HUES48 (cell line): Measurements from ENCODE around the gene SUSD1.
"Not testable (repeated sequence)": the region's sequence is repeated elsewhere in the genome, so short reads cannot be mapped to it uniquely, and the experiment has no call there.

Source experiments
- H3K27ac ChIP-seq: one replicate; pipeline ENCODE4 v1.7.0; 2013; ENCODE audit warnings: low read depth, low read length, inconsistent platforms
- H3K27me3 ChIP-seq: 2 replicates; pipeline ENCODE4 v1.6.1; 2013; ENCODE audit warnings: mild to moderate bottlenecking, low read length; ENCODE audit not compliant: control insufficient read depth, insufficient read depth
- H3K36me3 ChIP-seq: 2 replicates; pipeline ENCODE4 v1.6.1; 2013; ENCODE audit warnings: low read length; ENCODE audit not compliant: control insufficient read depth, insufficient read depth
- H3K4me1 ChIP-seq: 2 replicates; pipeline ENCODE4 v1.6.1; 2013; ENCODE audit warnings: mild to moderate bottlenecking, low read length; ENCODE audit not compliant: control insufficient read depth, insufficient read depth
- H3K4me3 ChIP-seq: 2 replicates; pipeline ENCODE4 v1.5.1; 2013; ENCODE audit warnings: mild to moderate bottlenecking, low read depth, low read length
- H3K9ac ChIP-seq: 2 replicates; pipeline ENCODE4 v1.6.1; 2013; ENCODE audit warnings: mild to moderate bottlenecking, low read depth, low read length, moderate library complexity
- H3K9me3 ChIP-seq: 2 replicates; pipeline ENCODE4 v1.6.1; 2013; ENCODE audit warnings: low read length; ENCODE audit not compliant: control insufficient read depth, insufficient read depth

SUSD1 gene

DNA sequence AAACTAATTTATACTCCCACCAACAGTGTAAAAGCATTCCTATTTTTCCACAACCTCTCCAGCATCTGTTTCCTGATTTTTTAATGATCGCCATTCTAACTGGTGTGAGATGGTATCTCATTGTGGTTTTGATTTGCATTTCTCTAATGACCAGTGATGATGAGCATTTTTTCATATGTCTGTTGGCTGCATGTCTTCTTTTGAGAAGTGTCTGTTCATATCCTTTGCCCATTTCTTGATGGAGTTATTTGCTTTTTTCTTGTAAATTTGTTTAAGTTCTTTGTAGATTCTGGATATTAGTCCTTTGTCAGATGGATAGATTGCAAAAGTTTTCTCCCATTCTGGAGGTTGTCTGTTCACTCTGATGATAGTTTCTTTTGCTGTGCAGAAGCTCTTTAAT, 15.2 kb upstream of the SUSD1 start:
- H3K4me3 ChIP-seq, H3K9me3 ChIP-seq, H3K9ac ChIP-seq, H3K27ac ChIP-seq, H3K27me3 ChIP-seq, H3K36me3 ChIP-seq: not testable (repeated sequence)
- peaks cover 12% of the 10 kb centered on the region for H3K4me1 ChIP-seq

DNA sequence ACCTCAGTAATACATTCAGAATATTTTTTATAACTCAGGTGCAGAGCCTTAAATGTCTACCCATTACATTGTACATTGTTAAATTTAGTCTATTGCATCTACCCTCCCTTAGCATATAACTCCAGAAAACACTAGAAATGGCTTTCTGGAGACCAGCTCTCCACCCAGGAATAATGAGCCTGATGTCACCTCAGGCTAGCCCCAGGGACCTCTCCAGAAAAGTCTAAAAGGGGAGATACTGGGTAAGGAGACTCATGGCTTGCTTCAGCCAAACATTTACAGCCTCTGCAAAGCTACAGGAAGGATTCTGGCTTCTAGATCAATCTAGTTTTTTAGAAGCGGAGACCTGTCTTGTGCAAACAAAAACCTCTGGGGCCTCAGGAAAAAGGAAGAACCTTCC, 13.8 kb upstream of the SUSD1 start:
- no peak overlapping the region for H3K4me3 ChIP-seq
- H3K4me1 ChIP-seq = peaks cover 8% of the 10 kb centered on the region
- H3K9me3 ChIP-seq = no peaks in the 10 kb centered on the region
- H3K9ac ChIP-seq = no peak overlapping the region
- H3K27me3 ChIP-seq = no peaks in the 10 kb centered on the region
- no peak overlapping the region for H3K27ac ChIP-seq
- no peaks in the 10 kb centered on the region for H3K36me3 ChIP-seq

DNA sequence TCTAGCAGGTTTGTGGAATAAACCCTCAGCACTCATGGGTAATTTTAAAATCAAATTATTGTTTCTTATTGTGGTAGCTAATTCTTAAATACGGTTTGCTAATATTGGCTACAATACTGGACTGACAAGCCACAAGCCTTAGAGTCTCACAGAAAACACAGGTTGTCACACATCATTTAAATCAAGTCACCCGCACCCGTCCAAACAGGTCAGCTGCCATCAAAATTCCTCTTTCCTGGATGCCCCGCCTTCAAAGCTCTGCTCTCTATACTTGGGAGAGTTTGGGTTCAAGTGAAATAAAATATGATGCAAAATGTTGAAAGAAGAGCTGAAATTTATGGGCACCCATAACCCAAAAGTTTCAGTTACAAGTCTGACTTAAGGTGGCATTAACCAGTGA, 12.3 kb upstream of the SUSD1 start:
- no peaks in the 10 kb centered on the region for H3K27me3 ChIP-seq
- no peaks in the 10 kb centered on the region for H3K4me1 ChIP-seq
- H3K4me3 ChIP-seq = no peak overlapping the region
- no peak overlapping the region for H3K27ac ChIP-seq
- H3K9me3 ChIP-seq = no peaks in the 10 kb centered on the region
- no peak overlapping the region for H3K9ac ChIP-seq
- no peaks in the 10 kb centered on the region for H3K36me3 ChIP-seq

GRCh38 chr9:112186695-112187094, 11.6 kb upstream of the SUSD1 start:
- no peak overlapping the region for H3K4me3 ChIP-seq
- H3K4me1 ChIP-seq = no peaks in the 10 kb centered on the region
- no peaks in the 10 kb centered on the region for H3K27me3 ChIP-seq
- no peak overlapping the region for H3K9ac ChIP-seq
- H3K36me3 ChIP-seq = no peaks in the 10 kb centered on the region
- H3K27ac ChIP-seq = no peak overlapping the region
- H3K9me3 ChIP-seq = no peaks in the 10 kb centered on the region

DNA sequence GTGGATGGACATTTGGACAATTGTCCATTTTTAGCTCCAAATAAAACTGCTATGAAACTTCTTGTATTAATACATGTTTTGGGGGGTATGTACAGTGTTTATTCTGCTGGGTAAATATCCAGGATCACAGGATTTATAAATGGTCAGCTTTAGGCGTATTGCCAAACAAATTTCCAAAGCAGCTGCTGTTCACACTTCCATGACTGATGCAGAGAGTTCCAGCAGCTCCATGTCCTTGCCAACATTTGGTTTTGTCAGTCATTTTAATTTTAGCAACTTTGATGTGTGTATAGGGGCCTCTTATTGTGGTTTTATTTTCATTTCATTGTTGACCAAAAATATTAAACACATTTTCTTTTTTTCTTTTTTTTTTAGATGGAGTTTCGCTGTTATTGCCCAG, 9.8 kb upstream of the SUSD1 start:
- no peak overlapping the region for H3K9ac ChIP-seq
- H3K36me3 ChIP-seq = no peaks in the 10 kb centered on the region
- no peaks in the 10 kb centered on the region for H3K27me3 ChIP-seq
- H3K27ac ChIP-seq = no peak overlapping the region
- H3K9me3 ChIP-seq = no peaks in the 10 kb centered on the region
- H3K4me1 ChIP-seq = peaks cover 5% of the 10 kb centered on the region; the same call in 1 of the 2 replicates
- no peak overlapping the region for H3K4me3 ChIP-seq

DNA sequence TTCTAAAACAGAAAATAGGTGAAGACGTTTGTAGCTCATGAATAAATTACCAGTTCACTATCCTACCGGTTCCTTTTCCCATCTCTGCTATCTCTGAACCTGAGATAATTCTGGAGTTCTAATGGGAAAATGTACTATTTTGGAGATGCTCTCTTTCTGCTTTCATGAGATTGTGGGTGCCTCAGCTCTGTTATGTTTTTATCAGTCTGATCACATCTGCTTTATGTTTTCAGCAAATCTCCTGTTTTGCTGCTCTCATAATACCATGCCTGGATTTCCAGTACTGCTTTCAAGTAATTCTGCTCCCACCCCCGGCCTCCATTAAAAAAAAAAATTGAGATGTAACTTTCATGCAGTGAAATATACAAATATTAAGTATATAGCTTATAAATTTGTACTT, 9.1 kb upstream of the SUSD1 start:
- H3K9me3 ChIP-seq = no peaks in the 10 kb centered on the region
- no peaks in the 10 kb centered on the region for H3K36me3 ChIP-seq
- H3K4me3 ChIP-seq = no peak overlapping the region
- H3K4me1 ChIP-seq = peaks cover 5% of the 10 kb centered on the region; the same call in 1 of the 2 replicates
- no peaks in the 10 kb centered on the region for H3K27me3 ChIP-seq
- H3K9ac ChIP-seq = no peak overlapping the region
- no peak overlapping the region for H3K27ac ChIP-seq

DNA sequence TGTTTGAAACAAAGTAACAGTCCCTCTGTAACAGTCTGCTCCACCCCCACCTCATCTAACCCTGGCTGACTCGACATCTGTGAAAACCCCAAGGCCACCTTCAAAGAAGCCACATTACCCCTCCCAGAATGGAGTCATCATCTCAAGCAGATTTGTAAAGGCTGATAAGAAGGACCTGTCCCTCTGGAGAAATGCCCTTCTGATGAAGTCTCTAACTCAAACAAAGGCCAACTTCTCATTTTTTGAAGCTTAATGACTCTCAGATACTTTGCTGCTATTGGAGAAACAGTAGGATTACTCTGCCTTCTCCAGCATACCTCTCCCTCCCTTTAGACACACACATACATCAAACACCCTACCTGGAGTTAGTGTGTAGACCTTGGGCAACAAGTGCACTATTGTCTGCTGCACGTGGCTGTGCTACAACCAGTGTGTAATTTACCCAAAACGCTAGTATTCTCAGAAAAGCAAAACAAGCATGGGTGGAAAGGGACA, 5.3 kb upstream of the SUSD1 start:
- Histone ChIP-seq H3K4me1 (peaks cover 5% of the 10 kb centered on the region; the same call in 1 of the 2 replicates), H3K27ac (no peak overlapping the region), H3K36me3 (no peaks in the 10 kb centered on the region), H3K9me3 (no peaks in the 10 kb centered on the region), H3K27me3 (peaks cover 17% of the 10 kb centered on the region), H3K9ac (no peak overlapping the region), H3K4me3 (no peak overlapping the region)

- H3K4me3 ChIP-seq = no peak overlapping the region
- peaks cover 5% of the 10 kb centered on the region; the same call in 1 of the 2 replicates for H3K4me1 ChIP-seq
- H3K27ac ChIP-seq = no peak overlapping the region
- H3K9ac ChIP-seq = no peak overlapping the region
- H3K9me3 ChIP-seq = no peaks in the 10 kb centered on the region
- H3K27me3 ChIP-seq = peaks cover 21% of the 10 kb centered on the region
- no peaks in the 10 kb centered on the region for H3K36me3 ChIP-seq
These were observed 4.7 kb upstream of the SUSD1 start for GRCh38 chr9:112179816-112180215.

DNA sequence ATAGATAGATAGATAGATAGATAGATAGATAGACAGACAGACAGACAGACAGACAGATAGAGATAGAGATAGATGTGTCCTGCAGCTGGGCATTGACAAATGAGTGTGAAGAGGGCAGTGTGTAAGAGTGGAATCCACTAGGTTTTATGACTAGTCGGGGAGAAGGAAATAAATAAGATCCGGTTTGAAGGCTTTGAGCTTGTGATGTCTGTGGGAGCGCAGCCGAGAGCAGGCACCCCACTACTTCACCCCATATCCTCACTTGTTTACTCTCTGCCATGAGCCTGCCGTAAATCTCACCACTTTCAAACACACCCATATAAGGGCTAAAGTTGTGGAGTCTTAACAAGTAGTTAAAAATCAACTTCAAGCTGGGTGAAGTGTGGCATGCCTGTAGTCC, 1.4 kb upstream of the SUSD1 start:
- H3K36me3 ChIP-seq = no peaks in the 10 kb centered on the region
- no peak overlapping the region for H3K9ac ChIP-seq
- H3K4me1 ChIP-seq = peaks cover 8% of the 10 kb centered on the region; the same call in 1 of the 2 replicates
- H3K27ac ChIP-seq = no peak overlapping the region
- no peak overlapping the region for H3K4me3 ChIP-seq
- no peaks in the 10 kb centered on the region for H3K9me3 ChIP-seq
- peaks cover 38% of the 10 kb centered on the region for H3K27me3 ChIP-seq

DNA sequence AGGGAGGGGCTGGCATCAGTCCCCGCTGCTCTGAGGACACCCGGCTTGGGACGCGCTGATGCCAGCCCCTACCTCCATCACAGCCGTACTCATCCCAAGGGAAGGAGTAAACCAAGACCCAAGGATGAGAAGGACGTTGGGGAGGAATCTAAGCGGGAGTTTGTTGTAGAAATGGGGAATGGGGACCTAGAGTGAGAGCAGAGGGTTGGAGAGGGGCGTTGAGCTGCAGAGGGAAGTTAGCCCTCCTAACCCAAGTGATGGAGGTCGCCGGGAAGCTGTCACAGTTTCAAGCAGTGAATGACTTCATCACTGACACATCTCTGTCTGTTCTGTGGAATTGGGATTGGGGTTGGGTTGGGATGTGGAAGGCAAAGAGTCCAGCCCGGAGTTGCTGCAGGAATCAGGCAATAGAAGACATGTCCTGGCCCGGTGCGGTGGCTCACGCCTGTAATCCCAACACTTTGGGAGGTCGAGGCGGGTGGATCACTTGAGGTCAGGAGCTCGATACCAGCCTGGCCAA, 759 bp upstream of the SUSD1 start:
- peaks cover 8% of the 10 kb centered on the region; the same call in 1 of the 2 replicates for H3K4me1 ChIP-seq
- peak overlapping the region; percentile 67 for H3K4me3 ChIP-seq
- no peak overlapping the region for H3K27ac ChIP-seq
- no peak overlapping the region for H3K9ac ChIP-seq
- no peaks in the 10 kb centered on the region for H3K36me3 ChIP-seq
- peaks cover 38% of the 10 kb centered on the region for H3K27me3 ChIP-seq
- no peaks in the 10 kb centered on the region for H3K9me3 ChIP-seq

DNA sequence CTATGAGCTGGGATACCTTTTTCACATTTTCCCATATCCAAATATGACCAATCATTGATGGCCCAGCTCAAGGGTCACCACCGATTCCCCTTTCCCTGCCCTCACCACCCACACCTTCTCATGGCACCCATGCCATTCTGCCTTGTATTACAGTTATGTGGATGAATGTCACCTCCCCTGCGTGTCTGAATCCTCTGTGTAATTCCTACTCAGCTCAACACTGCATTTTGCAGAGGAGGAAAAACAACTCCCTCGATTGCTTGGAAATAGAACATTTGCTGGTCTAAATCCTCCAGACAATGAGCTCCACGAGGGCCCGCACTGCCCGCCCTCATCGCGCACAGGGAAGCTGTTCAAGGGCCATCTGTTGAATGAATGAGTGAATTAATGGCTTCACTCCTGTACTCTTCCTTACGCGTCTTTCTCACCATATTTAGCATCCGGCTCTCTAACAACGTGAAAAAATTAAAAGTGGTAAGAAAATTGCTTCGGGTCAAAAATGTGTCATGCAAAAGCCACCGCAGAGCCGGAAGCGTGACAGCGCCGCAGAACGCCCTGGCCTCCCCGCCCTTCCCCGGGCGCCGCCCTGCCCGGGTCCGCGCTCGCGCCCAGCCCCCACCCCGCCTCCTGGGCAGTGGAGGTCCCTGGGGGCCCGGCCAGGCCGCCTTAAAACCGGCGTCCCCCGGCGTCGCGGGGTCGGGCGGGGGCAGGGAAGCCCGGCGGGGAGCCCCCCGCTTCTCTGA, 704 bp downstream of the SUSD1 start:
- Histone ChIP-seq H3K27ac (no peak overlapping the region), H3K9ac (peak overlapping the region; percentile 49; the same call in 1 of the 2 replicates), H3K27me3 (peaks cover 38% of the 10 kb centered on the region), H3K9me3 (no peaks in the 10 kb centered on the region), H3K4me1 (peaks cover 8% of the 10 kb centered on the region; the same call in 1 of the 2 replicates), H3K4me3 (peak overlapping the region; percentile 67), H3K36me3 (no peaks in the 10 kb centered on the region)
